Panc1 (cell line): ENCODE data around the gene DTNB. TPM values are rescaled to one million over a fixed set of nuclear protein-coding genes. Genes with fewer than 3 reads are reported as not detected.

Source experiments
- ATAC-seq: fragments of 200-7000 bp; cut with Tn5 transposase; 2 replicates; pipeline ENCODE4 v1.9.1; 2020; ENCODE audit warnings: mild to moderate bottlenecking, moderate library complexity
- BruUV-seq: library from RNA; stranded (reverse); fragments of 400-500 nt; replicated peaks from 2 replicates; lab custom pipeline; 2021; lab: Mats Ljungman, UMichigan
- CTCF ChIA-PET: fragments of 300-600 bp; sonication (Branson Sonifier 250); formaldehyde crosslinking; loops from one replicate; lab custom pipeline; 2022; ENCODE audit warnings: antibody characterized with exemption; lab: Charles Lee
- POLR2A ChIA-PET: fragments of 300-600 bp; sonication (Branson Sonifier 250); formaldehyde crosslinking; loops from one replicate; lab custom pipeline; 2022; ENCODE audit warnings: antibody characterized with exemption; lab: Charles Lee
- DNase-seq: peaks from one replicate; pipeline ENCODE4 v3.0.0-alpha.2; 2010; ENCODE audit warnings: low read depth, low spot score
- H3K27ac ChIP-seq: 2 replicates; pipeline ENCODE4 v1.5.1; 2011; ENCODE audit warnings: mild to moderate bottlenecking, low read length, inconsistent platforms
- H3K27me3 ChIP-seq: fragments of 200-500 bp; sonication (Bioruptor generic); 2 replicates; pipeline ENCODE4 v1.6.0; 2014; ENCODE audit warnings: low read length, inconsistent platforms; ENCODE audit not compliant: control insufficient read depth, insufficient read depth
- H3K36me3 ChIP-seq: fragments of 200-500 bp; sonication (Bioruptor generic); 2 replicates; pipeline ENCODE4 v1.5.1; 2014; ENCODE audit warnings: inconsistent platforms, mild to moderate bottlenecking, low read length, moderate library complexity; ENCODE audit not compliant: control insufficient read depth, insufficient read depth
- H3K4me1 ChIP-seq: 2 replicates; pipeline ENCODE4 v1.5.1; 2011; ENCODE audit warnings: inconsistent platforms, mild to moderate bottlenecking, low read length, moderate library complexity; ENCODE audit not compliant: control insufficient read depth, insufficient read depth
- H3K4me3 ChIP-seq, 2 experiments: 2 replicates each; pipeline ENCODE4 v1.5.1; 2011 to 2012; ENCODE audit warnings: low read depth in 2 of 2, low read length in 2 of 2, mild to moderate bottlenecking in 2 of 2, inconsistent platforms in 1 of 2, moderate library complexity in 1 of 2
- H3K9me3 ChIP-seq: fragments of 200-500 bp; sonication (Bioruptor generic); 2 replicates; pipeline ENCODE4 v1.5.1; 2014; ENCODE audit warnings: low read depth, mild to moderate bottlenecking, inconsistent platforms, low read length, moderate library complexity; ENCODE audit not compliant: control insufficient read depth, insufficient read depth
- POLR2AphosphoS5 ChIP-seq: IDR thresholded peaks from 2 replicates; pipeline ENCODE4 v1.6.1; 2012; ENCODE audit warnings: mild to moderate bottlenecking, low read depth, low read length, moderate library complexity
- SIN3A ChIP-seq: IDR thresholded peaks from 2 replicates; pipeline ENCODE4 v1.6.1; 2012; ENCODE audit warnings: low read depth, mild to moderate bottlenecking, low read length, moderate library complexity, borderline replicate concordance; ENCODE audit not compliant: insufficient read depth
- TCF7L2 ChIP-seq: IDR thresholded peaks from 2 replicates; pipeline ENCODE4 v1.6.1; 2011; ENCODE audit warnings: mild to moderate bottlenecking, low read depth, low read length, inconsistent platforms
- in situ Hi-C: cut with HindIII; loops from 2 replicates; pipeline ENCODE4 v1.10.0; 2016; ENCODE audit warnings: low sequenced_read_pairs, low pct_unique_long_range_greater_than_20kb
- intact Hi-C: fragments of 100-400 bp; cut with micrococcal nuclease; formaldehyde crosslinking; loops from one replicate; pipeline ENCODE4 v1.10.0; 2022; ENCODE audit not compliant: unreplicated experiment
- total RNA-seq: library from RNA; stranded (reverse); gene quantifications from one replicate; pipeline ENCODE4 v1.2.1, GENCODE V29; 2021; ENCODE audit not compliant: unreplicated experiment
- TF ChIP-seq, protein P1 (sequence below), 2 experiments: IDR thresholded peaks; 2 replicates each; pipeline ENCODE4 v1.6.1; 2011 to 2012; ENCODE audit warnings: low read depth in 2 of 2, control low read depth in 1 of 2, low read length in 1 of 2, mild to moderate bottlenecking in 1 of 2, moderate library complexity in 1 of 2; ENCODE audit not compliant: insufficient read depth in 1 of 2
- TF ChIP-seq, protein P2 (sequence below): fragments of 450-650 bp; IDR thresholded peaks from 2 replicates; pipeline ENCODE4 v1.5.1; 2017; ENCODE audit warnings: mild to moderate bottlenecking

The DTNB gene
- total RNA-seq, 1 experiment from 2014 or later, result 37.8 TPM

DNA sequence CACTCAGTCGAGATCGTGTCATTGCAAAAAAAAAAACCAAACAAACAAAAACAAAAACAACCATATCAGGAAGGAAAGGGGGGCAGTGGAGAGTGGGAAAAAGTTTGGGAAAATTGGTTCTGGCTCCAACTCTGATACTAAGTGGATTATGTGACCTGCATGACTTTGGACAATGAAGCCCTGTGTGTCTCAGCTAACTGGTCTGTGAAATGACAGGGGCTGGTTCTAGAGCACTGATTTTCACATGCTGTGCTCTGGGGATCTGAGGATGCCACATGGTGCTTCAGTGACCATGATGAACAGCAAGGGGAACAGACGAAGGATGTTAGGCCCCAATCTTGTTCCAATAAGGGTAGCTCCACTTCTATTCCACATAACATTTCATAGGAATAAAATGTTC lies 174.2 kb downstream of the DTNB start:
- POLR2A ChIA-PET, result no interaction called here
- no peaks in the 10 kb centered on the region for H3K27me3 ChIP-seq
- no peak overlapping the region for H3K4me3 ChIP-seq
- H3K27ac ChIP-seq, result no peak overlapping the region
- no peak for DNase-seq
- intact Hi-C loops, result no loop called here
- H3K36me3 ChIP-seq, result no peaks in the 10 kb centered on the region
- no peaks in the 10 kb centered on the region for H3K4me1 ChIP-seq
- no peaks in the 10 kb centered on the region for H3K9me3 ChIP-seq
- in situ Hi-C loops, result no loop called here
- CTCF ChIA-PET, result no interaction called here
- ATAC-seq, result no peak
- no TSS peak for BruUV-seq
- TF ChIP-seq, protein P1, sequence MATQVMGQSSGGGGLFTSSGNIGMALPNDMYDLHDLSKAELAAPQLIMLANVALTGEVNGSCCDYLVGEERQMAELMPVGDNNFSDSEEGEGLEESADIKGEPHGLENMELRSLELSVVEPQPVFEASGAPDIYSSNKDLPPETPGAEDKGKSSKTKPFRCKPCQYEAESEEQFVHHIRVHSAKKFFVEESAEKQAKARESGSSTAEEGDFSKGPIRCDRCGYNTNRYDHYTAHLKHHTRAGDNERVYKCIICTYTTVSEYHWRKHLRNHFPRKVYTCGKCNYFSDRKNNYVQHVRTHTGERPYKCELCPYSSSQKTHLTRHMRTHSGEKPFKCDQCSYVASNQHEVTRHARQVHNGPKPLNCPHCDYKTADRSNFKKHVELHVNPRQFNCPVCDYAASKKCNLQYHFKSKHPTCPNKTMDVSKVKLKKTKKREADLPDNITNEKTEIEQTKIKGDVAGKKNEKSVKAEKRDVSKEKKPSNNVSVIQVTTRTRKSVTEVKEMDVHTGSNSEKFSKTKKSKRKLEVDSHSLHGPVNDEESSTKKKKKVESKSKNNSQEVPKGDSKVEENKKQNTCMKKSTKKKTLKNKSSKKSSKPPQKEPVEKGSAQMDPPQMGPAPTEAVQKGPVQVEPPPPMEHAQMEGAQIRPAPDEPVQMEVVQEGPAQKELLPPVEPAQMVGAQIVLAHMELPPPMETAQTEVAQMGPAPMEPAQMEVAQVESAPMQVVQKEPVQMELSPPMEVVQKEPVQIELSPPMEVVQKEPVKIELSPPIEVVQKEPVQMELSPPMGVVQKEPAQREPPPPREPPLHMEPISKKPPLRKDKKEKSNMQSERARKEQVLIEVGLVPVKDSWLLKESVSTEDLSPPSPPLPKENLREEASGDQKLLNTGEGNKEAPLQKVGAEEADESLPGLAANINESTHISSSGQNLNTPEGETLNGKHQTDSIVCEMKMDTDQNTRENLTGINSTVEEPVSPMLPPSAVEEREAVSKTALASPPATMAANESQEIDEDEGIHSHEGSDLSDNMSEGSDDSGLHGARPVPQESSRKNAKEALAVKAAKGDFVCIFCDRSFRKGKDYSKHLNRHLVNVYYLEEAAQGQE (IDR thresholded peaks at IDR 0.05; ENCODE audit: insufficient read depth in 1 of 2, low read depth in 2 of 2, low read length in 1 of 2), result no peak
- TF ChIP-seq SIN3A, result no peak
- TF ChIP-seq POLR2AphosphoS5, result no peak
- no peak for TF ChIP-seq TCF7L2
- TF ChIP-seq, protein P2, sequence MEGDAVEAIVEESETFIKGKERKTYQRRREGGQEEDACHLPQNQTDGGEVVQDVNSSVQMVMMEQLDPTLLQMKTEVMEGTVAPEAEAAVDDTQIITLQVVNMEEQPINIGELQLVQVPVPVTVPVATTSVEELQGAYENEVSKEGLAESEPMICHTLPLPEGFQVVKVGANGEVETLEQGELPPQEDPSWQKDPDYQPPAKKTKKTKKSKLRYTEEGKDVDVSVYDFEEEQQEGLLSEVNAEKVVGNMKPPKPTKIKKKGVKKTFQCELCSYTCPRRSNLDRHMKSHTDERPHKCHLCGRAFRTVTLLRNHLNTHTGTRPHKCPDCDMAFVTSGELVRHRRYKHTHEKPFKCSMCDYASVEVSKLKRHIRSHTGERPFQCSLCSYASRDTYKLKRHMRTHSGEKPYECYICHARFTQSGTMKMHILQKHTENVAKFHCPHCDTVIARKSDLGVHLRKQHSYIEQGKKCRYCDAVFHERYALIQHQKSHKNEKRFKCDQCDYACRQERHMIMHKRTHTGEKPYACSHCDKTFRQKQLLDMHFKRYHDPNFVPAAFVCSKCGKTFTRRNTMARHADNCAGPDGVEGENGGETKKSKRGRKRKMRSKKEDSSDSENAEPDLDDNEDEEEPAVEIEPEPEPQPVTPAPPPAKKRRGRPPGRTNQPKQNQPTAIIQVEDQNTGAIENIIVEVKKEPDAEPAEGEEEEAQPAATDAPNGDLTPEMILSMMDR, result no peak

DNA sequence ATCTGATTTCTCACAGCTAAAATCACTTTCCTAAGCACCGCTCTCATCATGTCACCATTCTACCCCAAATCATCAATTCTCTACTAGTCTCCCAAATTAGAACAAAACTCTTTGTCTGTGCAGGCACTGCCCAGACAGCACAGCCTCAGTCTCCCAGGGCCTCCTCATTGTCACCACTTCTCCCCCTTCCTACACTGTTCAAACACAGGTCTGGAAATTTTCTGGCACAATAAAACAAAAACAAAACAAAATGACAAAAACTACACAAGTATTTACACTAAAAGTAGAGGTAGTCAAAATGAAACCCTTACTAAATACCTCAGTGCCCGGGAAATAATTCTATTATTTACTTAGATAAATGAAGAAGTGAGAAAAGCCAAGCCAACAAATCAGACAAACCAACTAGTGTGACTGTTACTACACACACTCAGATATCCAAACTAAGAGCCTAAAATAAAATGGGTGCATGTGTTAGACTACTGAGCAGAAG lies 175.4 kb downstream of the DTNB start:
- DNase-seq (no peak), ATAC-seq (no peak)
- Histone ChIP-seq H3K36me3 (no peaks in the 10 kb centered on the region), H3K9me3 (no peaks in the 10 kb centered on the region), H3K27ac (no peak overlapping the region), H3K4me3 (no peak overlapping the region), H3K4me1 (no peaks in the 10 kb centered on the region), H3K27me3 (no peaks in the 10 kb centered on the region)
- TF ChIP-seq TCF7L2 (no peak), SIN3A (no peak), POLR2AphosphoS5 (no peak)
- TF ChIP-seq, protein P2, result no peak
- TF ChIP-seq, protein P1 (IDR thresholded peaks at IDR 0.05; ENCODE audit: insufficient read depth in 1 of 2, low read depth in 2 of 2, low read length in 1 of 2), result no peak
- ChIA-PET CTCF (no interaction called here), POLR2A (no interaction called here)
- no TSS peak for BruUV-seq
- in situ Hi-C loops (no loop called here), intact Hi-C loops (no loop called here)
